GM18511 (cell line): ENCODE results near the gene PDE1C.
"Not testable (repeated sequence)": the region's sequence is repeated elsewhere in the genome, so short reads cannot be mapped to it uniquely, and the experiment has no call there.

Source experiments
- ATAC-seq: cut with Tn5 transposase; IDR thresholded peaks from one replicate; pipeline ENCODE4 v1.9.1; 2021; ENCODE audit warnings: mild to moderate bottlenecking, moderate library complexity; ENCODE audit not compliant: unreplicated experiment

The PDE1C gene

GRCh38 chr7:32045228-32045627, 25.0 kb downstream of the PDE1C start:
- no peak for ATAC-seq

- no peak for ATAC-seq
Observed at GRCh38 chr7:32044739-32045138, 25.5 kb downstream of the PDE1C start.

- ATAC-seq, result peak; percentile 69
Observed at GRCh38 chr7:32043688-32044087, 26.5 kb downstream of the PDE1C start.

- no peak for ATAC-seq
Observed at GRCh38 chr7:32042900-32043299, 27.3 kb downstream of the PDE1C start.

GRCh38 chr7:32039000-32039756, 31.0 kb downstream of the PDE1C start:
- ATAC-seq, result no peak

- peak; percentile 91 for ATAC-seq
Observed at GRCh38 chr7:32037650-32038198, 32.5 kb downstream of the PDE1C start.

GRCh38 chr7:32036557-32036956, 33.6 kb downstream of the PDE1C start:
- ATAC-seq, result peak; percentile 57

GRCh38 chr7:32034052-32034451, 36.2 kb downstream of the PDE1C start:
- ATAC-seq, result no peak

- ATAC-seq, result no peak
Observed at GRCh38 chr7:32033006-32033405, 37.2 kb downstream of the PDE1C start.

GRCh38 chr7:32032211-32032610, 38.0 kb downstream of the PDE1C start:
- no peak for ATAC-seq

- no peak for ATAC-seq
Observed at GRCh38 chr7:32030904-32031692, 39.1 kb downstream of the PDE1C start.

GRCh38 chr7:32026083-32026425, 44.2 kb downstream of the PDE1C start:
- ATAC-seq, result no peak

GRCh38 chr7:32025381-32026082, 44.7 kb downstream of the PDE1C start:
- ATAC-seq, result no peak

GRCh38 chr7:32023376-32023775, 46.8 kb downstream of the PDE1C start:
- no peak for ATAC-seq

GRCh38 chr7:32022966-32023365, 47.2 kb downstream of the PDE1C start:
- ATAC-seq, result no peak

GRCh38 chr7:32020551-32021159, 49.6 kb downstream of the PDE1C start:
- no peak for ATAC-seq

- ATAC-seq, result no peak
Observed at GRCh38 chr7:32018845-32019578, 51.2 kb downstream of the PDE1C start.

GRCh38 chr7:32015133-32015532, 55.1 kb downstream of the PDE1C start:
- no peak for ATAC-seq

- not testable (repeated sequence) for ATAC-seq
Observed at GRCh38 chr7:32013471-32013870, 56.7 kb downstream of the PDE1C start.

- ATAC-seq, result no peak
Observed at GRCh38 chr7:32005577-32005976, 64.6 kb downstream of the PDE1C start.
